Measurements from ENCODE around the gene BAZ2A. TPM values are rescaled to one million over a fixed set of nuclear protein-coding genes. Genes with fewer than 3 reads are reported as not detected.

BAZ2A gene
- total and polyA plus RNA-seq, 12 donors, result 8.8 to 58.7 (median 42.6) TPM

- ATAC-seq, result peak; percentile 15 to 38 (median 30)
Observed at GRCh38 chr12:56634837-56635791, 5.0 kb upstream of the BAZ2A start.

GRCh38 chr12:56634242-56634836, 4.2 kb upstream of the BAZ2A start:
- WGBS, 2 donors, result 1 to 2% methylated on average over 27 of the region's 27 CpGs
- intact Hi-C loops (cut with DNase I), result loop anchor here in 7 of 10 donors (5.0 to 10.0 kb wide), 8 partner anchors 57 to 510 kb away; partner anchors contain the start of genes RBMS2 (in 2 of the 7), ESYT1 (in 1 of the 7), NAB2 (in 1 of the 7) and NACA (in 1 of the 7)
- ATAC-seq, result no peak
- H3K4me1 ChIP-seq, result peaks cover 21 to 84% (median 63%) of the 10 kb centered on the region in 9 donors
- peak overlapping the region; percentile 81 to 97 (median 94) for H3K27ac ChIP-seq
- H3K9me3 ChIP-seq, result no peaks in the 10 kb centered on the region
- H3K4me3 ChIP-seq, result peak overlapping the region; percentile 54 to 94 (median 74)
- DNase-seq, result peak in 1 of 2 donors; percentile 42
- peaks cover 0 to 24% (median 21%) of the 10 kb centered on the region in 9 donors for H3K36me3 ChIP-seq
- TF ChIP-seq CTCF (IDR thresholded peaks at IDR 0.05), result no peak
- H3K27me3 ChIP-seq, result no peaks in the 10 kb centered on the region

More at GRCh38 chr12:56634837-56635791, 5.0 kb upstream of the BAZ2A start:
- Histone ChIP-seq H3K36me3 (peaks cover 0 to 32% (median 29%) of the 10 kb centered on the region in 9 donors), H3K4me3 (peak overlapping the region; percentile 54 to 94 (median 74)), H3K9me3 (no peaks in the 10 kb centered on the region), H3K27me3 (no peaks in the 10 kb centered on the region), H3K27ac (peak overlapping the region; percentile 81 to 97 (median 94)), H3K4me1 (peaks cover 21 to 92% (median 70%) of the 10 kb centered on the region in 9 donors)
- 1% methylated on average over 47 of the region's 47 CpGs for WGBS, 2 donors
- peak; percentile 75 to 78 for DNase-seq
- peak; percentile 9 to 60 (median 42) for TF ChIP-seq CTCF (IDR thresholded peaks at IDR 0.05)
- intact Hi-C loops (cut with DNase I), result loop anchor here in 7 of 10 donors (5.0 to 10.0 kb wide), 10 partner anchors 43 to 510 kb away; partner anchors contain the start of genes NACA (in 2 of the 7), RBMS2 (in 2 of the 7), ESYT1 (in 1 of the 7) and NAB2 (in 1 of the 7)

GRCh38 chr12:56633468-56634241, 3.5 kb upstream of the BAZ2A start:
- Histone ChIP-seq H3K4me3 (peak overlapping the region in 9 of 10 donors; percentile 54 to 94 (median 75)), H3K27me3 (no peaks in the 10 kb centered on the region), H3K9me3 (no peaks in the 10 kb centered on the region), H3K36me3 (peaks cover 0 to 17% (median 14%) of the 10 kb centered on the region in 9 donors), H3K4me1 (peaks cover 21 to 77% (median 63%) of the 10 kb centered on the region in 9 donors), H3K27ac (peak overlapping the region; percentile 81 to 97 (median 94))
- ATAC-seq, result no peak
- no peak for TF ChIP-seq CTCF (IDR thresholded peaks at IDR 0.05)
- WGBS, 2 donors, result 46 to 59% methylated on average over 12 of the region's 12 CpGs
- no peak for DNase-seq
- intact Hi-C loops (cut with DNase I), result loop anchor here in 7 of 10 donors (5.0 to 10.0 kb wide), 8 partner anchors 56 to 509 kb away; partner anchors contain the start of genes RBMS2 (in 2 of the 7), ESYT1 (in 1 of the 7), NAB2 (in 1 of the 7) and NACA (in 1 of the 7)
